NCI-H2196 (cell line): ENCODE measurements around the gene ALDH1A3.

ENCODE experiments used
- DNase-seq: peaks from one replicate; lab custom pipeline; 2025; ENCODE audit not compliant: unreplicated experiment; lab: John Stamatoyannopoulos, UW

ALDH1A3 gene

DNA sequence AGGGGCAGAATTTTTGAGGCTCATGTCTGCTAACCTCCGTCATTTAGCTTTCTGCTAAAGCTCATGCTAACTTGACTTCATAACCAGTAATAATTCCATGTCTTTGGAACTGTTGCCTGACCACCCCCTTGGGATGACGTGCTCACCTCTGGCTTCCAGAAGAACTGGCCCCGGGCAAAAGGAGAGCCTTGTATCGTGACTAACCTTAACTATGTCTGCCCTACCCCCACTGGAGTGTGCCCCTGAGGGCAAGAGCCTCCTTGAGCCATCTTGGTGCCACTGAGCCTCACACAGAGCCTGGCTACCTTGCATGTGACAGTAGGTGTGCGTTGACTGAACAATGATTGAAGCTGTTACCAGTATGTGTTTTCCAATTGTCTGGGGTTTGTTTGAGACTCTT, 44.3 kb downstream of the ALDH1A3 start:
- no peak for DNase-seq

DNA sequence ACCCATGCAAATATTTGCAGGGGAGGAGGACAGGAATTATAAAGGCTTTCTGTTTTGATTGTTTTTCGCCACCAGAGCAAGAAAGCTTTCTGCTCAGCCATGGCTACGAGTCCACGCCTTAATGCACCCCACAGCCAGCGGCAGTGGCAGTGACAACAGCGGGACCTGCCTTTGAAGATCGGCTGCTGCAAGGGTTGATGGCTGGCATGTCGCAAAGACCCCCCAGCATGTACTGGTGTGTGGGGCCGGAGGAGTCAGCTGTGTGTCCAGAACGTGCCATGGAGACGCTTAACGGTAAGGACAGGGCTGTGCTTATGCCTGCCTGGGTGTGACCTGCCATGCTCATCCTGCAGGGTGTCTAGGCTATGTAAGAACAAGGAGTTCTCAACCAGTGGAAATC, 44.8 kb downstream of the ALDH1A3 start:
- DNase-seq, result no peak

DNA sequence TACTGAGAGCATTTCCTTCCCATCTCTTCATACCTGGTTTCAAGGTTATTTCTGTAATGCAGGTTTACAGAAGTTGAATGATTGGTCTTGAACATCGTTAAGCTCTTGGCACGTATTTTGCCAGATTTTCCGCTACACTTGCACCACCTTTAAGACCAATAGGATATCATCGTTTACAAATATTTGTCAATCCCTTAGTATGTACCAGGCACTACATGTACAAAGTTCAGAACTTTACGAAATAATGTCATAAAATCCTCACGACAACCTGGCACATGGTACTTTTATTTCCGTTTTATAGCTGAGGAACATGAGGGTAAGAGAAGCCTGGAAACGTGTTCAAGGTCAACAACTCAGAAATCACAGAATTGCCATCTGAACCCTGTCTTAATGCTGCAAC, 45.8 kb downstream of the ALDH1A3 start:
- DNase-seq, result no peak

DNA sequence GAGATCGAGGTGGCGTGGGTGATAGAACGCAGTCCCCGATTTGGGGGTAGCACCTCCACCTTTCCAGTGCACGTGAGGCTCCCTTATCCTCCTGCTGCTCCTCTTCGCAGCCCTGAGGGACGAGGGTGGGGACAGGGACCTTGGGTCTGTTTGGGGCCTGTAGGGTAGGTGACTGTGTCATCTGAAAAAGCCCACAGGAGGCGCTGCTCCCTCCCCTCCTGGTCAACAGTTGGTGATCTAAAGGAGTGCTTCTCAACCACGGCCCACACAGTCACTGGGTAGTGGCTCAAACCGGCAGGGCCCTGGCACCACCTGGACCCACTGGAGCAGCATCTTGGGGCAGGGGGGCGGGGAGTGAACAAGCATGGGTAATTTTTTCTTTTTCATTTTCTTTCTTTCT, 46.6 kb downstream of the ALDH1A3 start:
- DNase-seq, result no peak

DNA sequence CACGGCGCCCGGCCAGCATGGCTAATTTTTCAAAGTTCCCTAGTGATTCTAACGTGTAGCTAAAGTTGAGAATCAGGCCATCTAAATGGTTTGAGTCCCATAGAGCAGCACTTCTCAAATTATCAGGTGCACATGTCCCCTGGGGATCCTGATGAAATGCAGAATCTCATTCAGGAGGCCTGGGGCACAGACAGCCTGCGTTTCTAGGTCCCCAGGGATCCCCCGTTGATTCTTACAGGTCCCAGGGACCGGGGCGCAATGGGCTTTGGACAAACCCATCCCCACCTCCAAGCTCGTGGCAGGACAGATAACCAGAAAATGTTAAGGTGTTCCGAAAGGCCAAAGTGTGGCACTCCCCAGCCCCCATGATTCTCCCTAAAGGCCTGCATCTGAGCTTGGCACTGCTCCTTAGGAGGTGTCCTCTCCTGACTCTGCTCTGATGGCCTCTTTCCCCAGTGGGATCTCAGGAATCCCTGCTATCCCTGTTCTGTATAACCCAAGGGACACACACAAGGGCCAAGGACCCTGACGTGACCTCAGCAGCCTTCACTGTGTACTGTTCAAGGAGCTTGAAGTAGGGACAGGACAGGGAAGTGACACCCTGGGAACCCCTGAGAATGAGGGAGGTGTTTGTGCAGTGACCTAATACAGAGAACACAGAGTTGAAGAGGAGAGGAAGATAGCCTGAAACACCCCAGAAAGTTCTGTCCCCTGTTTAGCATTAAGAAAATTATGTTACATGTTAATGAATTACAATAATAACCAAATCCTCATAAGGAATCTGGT, 47.5 kb downstream of the ALDH1A3 start:
- DNase-seq, result no peak

DNA sequence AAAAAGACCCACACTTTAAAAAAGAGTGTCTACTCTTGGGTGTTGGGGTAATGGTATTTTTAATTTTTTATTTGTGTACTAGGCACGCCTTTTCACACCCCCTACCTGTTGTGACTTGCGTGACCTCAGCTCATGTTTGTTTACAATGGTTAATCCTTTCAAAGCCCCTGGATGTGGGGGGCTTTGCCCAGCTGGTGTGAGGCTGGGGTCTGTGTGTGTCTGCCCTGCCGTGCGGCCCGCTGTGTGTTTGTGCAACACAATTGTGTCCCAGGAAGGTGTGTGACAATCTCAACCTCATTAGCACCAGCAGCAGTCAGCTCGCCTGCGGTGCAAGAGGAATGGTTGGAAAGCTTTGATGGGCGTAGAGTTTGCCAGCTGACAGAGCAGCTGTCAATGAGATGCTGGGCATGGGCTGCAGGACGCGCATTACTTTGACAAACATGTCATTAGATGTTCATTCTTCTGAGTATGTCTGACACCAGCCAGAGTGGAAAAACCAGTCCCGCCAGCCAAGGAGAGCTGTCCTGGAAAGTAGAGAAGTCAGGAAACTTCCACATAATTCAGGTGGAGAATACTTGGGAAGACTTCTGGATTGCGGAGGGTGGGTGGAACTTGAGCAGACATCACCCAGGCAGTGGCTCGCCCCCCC, 49.1 kb downstream of the ALDH1A3 start:
- no peak for DNase-seq

DNA sequence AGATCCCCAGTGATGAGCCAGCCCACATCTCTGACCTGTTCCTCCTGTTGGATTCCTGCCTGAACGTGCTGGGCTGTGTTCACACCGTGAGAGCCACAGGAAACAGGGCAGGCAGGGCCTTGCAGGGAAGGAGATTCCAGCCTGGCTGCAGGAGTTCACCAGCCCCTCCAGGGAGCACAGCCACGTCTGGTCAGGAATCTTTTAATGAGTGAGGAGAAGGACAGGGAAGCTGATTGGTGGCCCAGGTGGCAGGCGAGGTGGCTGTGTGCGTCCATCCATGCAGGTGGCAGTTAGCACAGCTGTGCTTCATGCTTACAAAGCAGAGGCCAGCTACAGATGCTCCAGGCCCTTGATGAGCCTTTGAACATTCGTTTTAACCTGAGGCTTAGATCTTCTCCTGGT, 50.0 kb downstream of the ALDH1A3 start:
- DNase-seq, result no peak

DNA sequence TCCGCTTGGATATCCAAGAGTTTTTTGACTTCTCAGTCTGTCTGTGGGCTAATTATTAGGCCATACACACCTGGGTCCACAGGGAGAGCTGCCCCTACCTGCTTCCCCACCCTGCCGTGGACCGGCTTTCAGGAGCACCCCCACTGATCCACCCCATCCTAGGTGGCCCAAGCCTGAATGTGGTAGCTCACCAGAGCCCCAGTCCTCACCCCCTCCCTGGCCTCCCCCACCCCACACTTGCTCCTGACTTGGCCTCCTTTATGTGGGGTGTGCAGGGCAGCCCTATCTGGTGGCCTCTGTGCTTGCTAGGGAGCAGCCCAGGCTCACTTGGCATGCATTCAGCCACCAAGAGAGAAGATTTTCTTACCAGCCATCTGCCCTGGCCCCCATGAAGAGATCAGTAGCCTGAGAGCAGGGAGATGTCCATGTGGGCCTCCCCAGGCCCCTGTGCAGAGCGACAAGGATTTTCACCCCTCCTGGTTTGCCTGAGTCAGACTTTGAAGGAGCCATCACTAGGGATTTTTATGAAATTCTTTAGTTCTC, 50.7 kb downstream of the ALDH1A3 start:
- no peak for DNase-seq

DNA sequence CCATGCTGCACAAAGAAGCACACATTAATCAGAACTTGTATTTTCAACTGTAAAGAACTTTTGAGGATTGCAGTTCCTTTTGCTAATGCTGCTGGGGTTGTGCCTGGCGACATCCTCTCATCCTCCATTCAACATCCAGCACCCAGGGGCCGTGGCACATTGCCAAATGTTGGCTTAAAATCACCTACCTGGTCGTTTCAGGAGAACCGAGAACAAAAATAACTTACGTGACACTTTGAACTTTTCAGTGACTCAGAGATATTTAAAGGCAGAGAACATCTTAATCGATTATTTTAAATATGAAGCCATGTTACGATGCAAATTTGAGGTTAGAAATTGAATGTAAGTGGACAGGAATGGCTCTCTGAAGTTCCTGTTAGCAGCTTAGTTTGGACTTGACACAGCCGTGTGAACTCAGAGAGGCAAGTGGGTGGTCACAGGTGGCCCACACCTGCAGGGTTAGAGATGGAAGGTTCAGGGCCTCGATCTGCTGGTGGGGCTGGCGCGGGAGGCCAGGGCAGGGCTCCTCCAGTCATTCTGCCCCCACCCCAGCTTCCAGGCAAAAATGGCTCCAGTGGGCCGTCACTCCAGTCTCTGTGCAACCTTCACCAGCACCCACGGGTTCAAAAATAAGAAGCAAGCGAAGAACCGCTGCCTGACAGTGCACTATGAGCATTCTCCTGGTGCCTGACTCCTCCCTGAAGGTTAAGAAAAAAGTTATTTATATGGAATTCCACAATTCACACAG, 51.7 kb downstream of the ALDH1A3 start:
- no peak for DNase-seq

DNA sequence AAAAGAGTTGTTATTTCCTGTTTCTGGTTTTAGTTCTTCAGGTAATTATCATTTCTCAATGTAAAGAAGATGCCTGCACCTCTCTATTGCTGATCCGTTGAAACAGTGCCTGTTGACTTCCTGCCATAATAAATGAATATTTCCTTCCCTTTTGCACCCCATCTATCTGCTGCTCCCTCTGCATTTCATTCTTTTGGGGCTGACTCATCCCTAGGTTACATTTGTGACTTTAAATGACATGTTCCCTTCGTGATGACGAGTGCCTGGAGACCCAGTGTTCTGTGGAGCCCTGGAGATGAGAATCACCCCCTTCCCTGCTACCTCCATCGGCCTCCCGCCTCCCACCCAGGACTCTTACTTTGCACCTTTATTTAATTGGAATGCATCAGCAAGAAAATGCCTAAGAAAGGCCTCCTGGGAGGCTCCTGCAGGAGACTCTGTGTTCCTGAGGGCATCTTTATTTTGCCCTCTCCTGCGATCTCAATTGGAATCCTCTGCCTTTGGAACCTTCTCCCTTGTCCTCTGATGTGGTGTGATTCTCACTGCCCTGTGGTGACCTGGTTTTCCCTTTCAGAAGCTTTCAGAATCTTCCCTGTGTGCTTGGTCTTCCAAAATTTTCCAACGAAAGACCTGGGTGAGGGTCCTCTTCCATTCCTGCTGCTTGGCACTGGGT, 53.2 kb downstream of the ALDH1A3 start:
- DNase-seq, result no peak

DNA sequence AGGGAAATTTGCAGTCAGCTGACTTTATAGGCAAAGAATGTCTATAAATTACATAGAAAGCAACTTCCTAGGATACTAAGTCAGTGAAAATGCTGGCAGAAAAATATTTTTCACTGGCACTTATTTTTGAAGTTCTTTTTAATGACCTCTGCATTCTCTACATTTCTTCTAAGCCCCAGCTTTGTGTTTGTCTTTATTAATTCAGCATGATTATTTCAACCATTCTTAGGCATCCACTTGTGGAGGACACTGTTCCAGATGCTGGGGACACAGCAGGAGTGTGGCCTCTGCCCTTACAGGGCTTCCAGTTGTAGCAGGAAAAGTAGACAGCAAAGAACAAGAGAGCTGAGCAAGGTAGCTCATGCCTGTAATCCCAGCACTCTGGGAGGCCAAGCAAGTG, 54.5 kb downstream of the ALDH1A3 start:
- DNase-seq, result no peak

DNA sequence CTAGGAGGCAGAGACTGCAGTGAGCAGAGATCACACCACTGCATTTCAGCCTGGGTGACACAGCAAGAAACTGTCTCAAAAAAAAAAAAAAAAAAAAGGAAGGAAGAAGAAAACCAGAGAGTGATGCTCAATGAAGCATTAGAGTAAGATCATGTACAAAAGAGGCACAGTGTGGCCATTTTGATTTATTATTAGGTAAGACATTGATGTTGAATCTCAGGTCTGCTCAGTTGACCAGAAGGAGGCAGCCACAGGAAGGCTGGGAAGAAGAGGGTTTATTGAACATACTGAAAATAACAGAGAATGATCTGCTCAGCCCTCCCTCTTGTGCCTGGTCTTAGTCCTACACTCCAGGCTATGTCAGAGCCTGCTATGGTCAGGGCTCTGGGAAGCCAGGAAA, 55.1 kb downstream of the ALDH1A3 start:
- DNase-seq, result no peak

DNA sequence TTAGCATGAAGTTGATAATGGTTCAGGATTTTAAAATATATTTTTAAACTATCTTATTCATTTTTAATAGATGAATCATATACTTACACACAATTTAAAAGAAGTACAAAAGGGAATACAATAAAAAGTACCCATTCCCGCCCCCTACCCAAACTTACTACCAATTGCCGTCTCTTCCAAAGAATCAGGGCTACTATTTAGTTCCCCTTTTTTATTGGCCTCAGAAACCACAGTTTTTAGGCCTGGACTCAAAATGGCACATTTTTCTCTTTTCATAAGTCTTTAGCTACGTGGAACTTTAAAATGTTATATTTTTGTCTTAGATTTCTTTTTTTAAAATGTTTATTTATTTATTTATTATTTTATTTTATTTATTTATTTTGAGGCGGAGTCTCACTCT, 57.5 kb downstream of the ALDH1A3 start:
- DNase-seq, result no peak

DNA sequence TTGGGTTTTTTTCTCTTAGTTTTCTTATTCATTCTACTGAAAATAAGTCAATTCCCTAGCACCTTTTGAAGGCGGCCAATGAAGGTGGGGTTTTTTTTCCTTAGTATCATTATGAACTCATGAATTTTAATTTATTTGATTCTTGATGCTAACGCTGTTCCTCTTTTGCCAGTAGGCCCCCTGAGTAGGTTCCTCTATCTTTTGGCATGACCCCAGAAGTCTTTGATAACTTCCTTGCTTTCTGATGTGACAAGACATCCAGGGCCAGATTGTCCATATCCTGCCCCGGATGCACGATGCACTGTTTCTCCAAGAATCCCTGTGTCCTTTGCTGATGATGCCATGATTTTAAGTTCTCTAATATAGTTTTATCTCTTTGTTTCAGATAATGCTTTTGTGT, 60.2 kb downstream of the ALDH1A3 start:
- DNase-seq, result no peak

DNA sequence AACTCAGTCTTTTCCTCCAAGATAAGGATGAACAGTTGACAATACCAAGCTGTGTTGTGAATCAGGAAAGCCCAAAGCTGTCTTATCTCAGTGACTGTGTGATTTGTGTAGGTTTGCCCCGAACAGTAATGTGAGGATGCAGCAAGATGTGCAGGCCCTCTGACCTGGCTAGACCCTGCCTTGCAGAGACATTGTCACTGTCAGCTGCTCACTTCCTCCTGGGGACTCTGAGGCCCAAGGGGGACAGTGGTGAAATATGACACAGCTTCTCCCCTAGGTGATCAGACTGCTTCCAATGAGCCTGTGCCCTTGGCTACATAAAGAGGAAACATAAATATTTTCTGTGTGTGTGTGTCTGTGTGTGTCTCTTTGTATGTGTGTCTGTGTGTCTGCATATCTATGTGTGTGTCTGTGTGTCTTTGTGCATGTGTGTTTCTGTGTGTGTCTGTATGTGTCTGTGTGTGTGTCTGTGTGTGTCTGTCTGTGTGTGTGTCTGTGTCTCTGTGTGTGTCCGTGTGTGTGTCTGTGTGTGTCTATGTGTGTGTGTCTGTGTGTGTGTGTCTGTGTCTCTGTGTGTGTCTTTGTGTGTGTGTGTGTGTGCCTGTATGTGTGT, 61.2 kb downstream of the ALDH1A3 start:
- DNase-seq, result no peak

DNA sequence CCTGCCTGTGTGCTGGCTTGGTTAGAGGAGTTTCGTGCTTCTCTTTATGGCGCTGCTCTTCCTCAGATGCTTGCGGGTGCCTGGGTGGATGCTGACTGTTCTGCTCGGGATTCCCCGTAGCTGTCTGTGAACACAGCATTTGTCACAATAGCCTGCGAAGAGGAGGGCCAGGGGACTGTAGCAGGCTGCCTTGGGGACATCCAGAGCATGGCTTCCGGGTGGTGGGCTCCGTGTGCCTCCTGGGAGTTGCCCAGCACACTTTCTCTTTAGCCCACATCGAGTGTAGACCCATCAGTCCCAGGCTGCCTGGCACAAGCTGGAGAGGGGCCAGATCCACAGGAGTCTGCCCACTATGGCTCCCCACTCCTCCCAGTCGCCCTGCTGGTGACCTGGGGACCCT, 61.9 kb downstream of the ALDH1A3 start:
- DNase-seq, result no peak

DNA sequence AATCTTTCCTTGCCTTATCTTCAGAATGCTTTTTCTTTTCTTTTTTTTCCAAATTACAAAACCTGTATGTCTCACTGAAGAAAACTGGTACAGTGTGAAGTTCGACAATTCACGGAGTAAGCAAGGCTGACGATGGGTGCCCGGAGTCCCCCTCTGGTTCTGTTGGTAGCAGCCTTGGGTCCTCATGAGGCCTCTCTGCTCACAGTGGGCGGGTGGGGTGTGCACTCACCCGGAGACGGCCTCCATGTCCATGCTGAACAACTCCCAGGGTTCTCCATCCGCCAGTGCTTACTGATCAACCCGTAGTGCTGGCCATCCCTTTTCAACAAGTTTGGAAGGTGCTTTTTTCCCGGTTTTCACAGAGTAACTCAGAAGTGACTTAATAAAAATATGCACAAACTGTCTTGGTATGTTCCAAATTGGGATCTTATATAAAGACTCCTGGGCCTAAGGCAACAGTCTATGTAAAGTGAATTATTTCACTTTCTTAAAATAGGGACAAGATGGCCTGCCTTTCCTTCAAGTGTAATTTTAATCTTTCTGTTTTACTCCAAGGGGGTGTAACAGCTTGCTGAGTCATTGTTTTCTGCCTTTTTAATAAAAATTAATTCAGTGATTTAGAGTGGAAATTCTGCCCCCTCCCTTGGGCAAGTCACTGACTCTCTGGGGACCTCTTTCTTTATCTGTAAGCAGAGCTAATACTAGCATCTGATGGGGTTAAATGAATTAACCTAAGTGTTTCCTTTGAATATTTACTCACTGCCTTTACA, 63.2 kb downstream of the ALDH1A3 start:
- no peak for DNase-seq

DNA sequence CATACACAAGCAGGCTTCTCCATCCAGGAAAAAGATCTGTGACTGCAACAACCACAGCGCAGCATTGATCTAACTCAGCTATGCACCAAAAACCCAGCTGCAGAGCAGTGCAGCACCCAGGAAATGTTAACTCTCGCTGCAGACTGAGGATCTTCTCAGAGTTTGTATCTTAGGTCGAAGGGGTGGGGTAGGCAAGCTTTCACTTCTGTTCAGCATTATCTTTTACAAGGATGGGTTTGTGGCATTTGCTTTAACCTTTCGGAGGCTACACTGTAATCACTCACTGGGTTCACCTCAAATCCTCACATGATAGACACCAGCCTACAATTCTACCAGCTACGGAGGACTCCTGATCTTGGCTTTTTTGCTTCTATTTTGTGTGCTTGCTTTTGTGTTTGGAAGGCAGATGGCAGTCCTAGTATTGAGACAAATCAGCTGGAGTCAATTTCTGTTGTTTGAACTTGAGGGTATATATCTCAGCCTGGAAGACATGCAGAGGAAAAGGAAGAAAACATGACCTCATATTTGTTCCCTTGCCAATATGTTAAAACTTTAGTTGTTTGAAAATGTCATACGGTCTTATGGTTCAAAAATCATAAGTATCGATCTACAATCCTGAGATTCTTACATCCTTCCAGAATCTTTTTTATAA, 64.7 kb downstream of the ALDH1A3 start:
- no peak for DNase-seq

DNA sequence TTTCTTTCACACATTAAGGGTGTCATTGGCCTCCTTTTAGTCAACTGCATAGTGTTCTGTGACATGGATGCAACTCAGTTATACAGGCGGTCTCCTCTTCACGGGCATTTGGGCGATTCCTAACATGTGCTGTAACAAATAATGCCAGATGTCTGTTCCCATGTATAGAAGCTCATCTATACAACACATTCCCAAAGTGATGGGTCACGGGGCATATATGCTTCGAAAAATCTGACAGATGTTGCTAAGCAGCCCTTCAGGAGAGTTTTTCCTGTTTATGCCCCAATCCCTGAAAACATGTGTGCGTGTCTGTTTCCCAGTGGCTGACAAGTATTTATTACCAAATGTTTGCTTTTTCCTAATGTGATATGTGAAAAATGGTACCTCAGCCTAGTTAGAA, 65.4 kb downstream of the ALDH1A3 start:
- DNase-seq, result no peak
